ENCODE results near the gene MED13L.
A peak's percentile ranks its signal among the peaks of the same experiment; 100 is the strongest.

Gene MED13L

DNA sequence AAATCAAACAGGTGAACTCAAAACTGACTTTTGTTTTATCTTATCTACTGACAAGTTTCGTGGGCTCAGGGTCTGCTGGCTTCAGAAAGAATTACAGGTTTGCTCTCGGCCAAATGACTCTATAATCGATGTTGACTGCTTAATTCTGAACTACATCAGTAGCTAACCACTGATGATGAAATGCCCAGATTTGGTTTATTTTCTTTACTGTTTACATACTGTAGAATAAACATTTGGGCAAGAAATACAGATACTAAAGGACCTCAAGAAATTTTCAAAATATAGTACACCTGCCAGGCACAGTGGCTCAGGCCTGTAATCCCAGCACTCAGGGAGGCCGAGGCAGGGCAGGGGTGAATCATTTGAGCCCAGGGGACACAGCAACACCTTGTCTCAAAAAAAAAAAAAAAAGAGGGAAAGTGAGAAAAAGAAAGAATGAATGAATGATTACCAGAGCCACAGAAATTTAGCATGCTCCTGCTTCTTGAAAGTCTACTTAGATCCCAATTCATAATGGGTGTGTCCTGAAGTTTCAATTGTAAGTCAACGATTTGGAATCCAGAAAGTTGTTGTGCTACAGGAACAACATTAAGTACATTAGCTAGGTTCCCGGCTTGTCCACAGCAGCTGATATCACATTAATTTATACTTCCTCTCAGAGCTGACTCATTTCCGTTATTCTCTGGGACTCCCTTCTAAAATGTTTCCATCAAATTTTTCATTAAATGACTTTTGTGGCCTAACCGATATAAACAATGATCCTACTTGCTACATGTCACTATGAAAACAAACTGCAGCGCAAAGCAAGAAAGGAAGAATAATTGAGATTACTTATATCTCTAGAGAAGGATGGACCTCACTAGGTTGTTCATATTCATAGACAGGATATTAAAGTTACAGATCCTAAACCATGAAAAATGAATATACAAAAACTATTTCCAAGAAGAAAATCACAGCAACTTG is 134.3 kb downstream of the MED13L start:
- no peak overlapping the region for H3K4me3 ChIP-seq (ENCODE audit: low read length)
- TF ChIP-seq, protein P1, sequence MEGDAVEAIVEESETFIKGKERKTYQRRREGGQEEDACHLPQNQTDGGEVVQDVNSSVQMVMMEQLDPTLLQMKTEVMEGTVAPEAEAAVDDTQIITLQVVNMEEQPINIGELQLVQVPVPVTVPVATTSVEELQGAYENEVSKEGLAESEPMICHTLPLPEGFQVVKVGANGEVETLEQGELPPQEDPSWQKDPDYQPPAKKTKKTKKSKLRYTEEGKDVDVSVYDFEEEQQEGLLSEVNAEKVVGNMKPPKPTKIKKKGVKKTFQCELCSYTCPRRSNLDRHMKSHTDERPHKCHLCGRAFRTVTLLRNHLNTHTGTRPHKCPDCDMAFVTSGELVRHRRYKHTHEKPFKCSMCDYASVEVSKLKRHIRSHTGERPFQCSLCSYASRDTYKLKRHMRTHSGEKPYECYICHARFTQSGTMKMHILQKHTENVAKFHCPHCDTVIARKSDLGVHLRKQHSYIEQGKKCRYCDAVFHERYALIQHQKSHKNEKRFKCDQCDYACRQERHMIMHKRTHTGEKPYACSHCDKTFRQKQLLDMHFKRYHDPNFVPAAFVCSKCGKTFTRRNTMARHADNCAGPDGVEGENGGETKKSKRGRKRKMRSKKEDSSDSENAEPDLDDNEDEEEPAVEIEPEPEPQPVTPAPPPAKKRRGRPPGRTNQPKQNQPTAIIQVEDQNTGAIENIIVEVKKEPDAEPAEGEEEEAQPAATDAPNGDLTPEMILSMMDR (conservative IDR thresholded peaks at IDR 0.05; ENCODE audit: low read length): no peak
- DNase-seq (ENCODE audit: low read depth): peak; percentile 75

DNA sequence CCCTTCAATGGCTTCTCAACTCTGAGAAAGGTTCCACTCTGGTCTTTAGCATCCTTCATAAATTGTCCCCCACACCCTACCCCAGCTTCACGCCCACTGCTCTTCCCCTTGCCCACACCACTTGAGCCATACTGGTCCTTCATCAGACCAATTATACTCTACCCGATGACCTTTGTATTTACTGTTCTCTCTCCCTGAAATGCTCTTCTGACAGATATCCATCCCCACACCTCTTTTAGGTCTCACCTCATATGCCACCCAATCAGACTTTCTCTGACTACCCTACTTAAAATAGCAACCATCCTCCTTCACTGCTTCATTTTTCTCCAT is 135.7 kb downstream of the MED13L start:
- TF ChIP-seq, protein P1 (conservative IDR thresholded peaks at IDR 0.05; ENCODE audit: low read length): no peak
- DNase-seq (ENCODE audit: low read depth): no peak
- H3K4me3 ChIP-seq (ENCODE audit: low read length): no peak overlapping the region

DNA sequence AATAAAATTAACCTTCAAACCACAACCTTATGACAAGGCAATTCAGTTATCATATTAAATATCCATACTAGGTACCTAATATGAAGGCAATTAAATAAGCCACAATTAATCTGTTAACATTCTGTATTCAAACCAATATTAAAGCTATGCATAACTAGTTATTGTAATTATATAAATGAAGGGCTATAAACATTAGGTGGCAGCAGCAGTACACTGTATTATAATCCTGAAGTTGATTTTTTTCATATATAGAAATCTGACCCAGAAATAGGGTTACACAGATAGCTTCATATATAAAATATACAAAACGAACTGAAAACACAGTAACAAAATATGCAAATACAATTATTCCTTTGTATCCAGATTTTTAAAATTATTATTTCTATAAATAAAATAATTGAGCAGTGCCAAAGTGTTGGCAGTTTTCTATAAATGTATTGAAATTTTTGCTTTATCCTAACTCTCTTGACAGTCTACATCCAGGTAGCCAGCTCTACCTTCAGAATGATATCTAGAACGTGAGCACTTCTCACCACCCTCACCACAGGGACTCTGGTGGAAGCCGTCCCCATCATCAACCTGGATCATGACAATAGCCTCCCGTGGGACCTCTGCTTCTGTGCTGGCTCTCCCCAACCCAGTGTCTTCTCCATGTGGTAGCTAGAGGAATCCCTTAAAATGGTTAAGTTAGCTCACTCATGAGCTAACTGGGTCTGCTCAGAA is 136.2 kb downstream of the MED13L start:
- no peak for DNase-seq (ENCODE audit: low read depth)
- H3K4me3 ChIP-seq (ENCODE audit: low read length): no peak overlapping the region
- TF ChIP-seq, protein P1 (conservative IDR thresholded peaks at IDR 0.05; ENCODE audit: low read length): peak; percentile 21; the same call in 1 of the 2 replicates

DNA sequence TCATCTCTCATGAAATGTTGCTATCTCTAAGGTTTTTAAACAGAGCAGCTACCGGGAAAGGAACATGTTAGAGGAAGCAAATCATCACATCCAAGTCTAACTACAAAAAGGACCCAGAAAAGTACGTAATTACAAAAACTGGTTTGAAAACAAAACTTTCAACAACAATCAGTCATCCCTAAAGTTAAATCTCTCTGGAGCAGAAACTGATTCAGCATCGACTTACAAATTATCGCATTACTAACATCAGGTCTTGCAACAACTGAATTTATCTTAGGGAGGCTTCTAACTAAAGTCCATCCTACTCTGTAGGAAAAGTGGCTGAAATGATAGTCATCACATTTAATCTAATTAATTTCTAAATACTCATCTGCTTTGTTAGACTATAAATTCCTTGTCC is 137.0 kb downstream of the MED13L start:
- TF ChIP-seq, protein P1 (conservative IDR thresholded peaks at IDR 0.05; ENCODE audit: low read length): no peak
- no peak for DNase-seq (ENCODE audit: low read depth)
- no peak overlapping the region for H3K4me3 ChIP-seq (ENCODE audit: low read length)

DNA sequence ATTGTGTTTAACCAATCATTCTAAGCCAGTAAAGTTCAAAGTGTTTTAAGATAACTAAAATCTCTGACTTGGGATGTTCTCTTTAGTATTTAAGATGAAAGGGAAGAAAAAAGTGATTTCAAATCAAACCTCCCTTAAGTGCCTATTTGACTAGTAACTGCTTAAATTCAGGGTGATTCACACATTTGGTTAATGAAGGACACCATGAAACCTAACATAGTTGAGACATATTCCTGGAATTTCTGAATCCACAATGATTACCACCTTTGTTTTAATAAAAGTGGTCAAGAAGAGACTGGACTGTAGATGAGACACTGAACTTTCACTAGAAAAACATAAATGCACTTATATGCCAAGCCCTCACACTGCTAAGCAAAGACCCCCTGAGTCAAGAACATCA is 138.7 kb downstream of the MED13L start:
- TF ChIP-seq, protein P1 (conservative IDR thresholded peaks at IDR 0.05; ENCODE audit: low read length): no peak
- H3K4me3 ChIP-seq (ENCODE audit: low read length): no peak overlapping the region
- no peak for DNase-seq (ENCODE audit: low read depth)

DNA sequence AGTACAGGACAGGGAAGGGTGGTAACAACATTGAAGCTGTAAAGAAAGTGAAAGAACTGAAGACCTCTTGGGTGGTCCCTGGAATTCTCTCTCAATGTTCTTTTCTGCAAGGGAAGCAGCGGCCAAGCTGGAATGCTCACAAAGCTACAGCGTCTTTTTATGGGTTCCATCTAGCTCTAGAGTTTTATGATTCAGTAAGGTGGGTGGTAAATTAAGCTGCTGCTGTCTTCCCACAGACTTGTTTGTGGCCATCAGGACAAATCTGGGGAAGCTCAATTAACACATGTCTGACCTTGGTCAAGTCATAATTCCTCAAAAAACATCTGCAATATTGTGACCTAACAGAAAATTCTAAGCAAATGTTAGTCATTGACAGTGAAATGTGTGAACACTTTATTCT is 139.1 kb downstream of the MED13L start:
- DNase-seq (ENCODE audit: low read depth): peak; percentile 77
- TF ChIP-seq, protein P1 (conservative IDR thresholded peaks at IDR 0.05; ENCODE audit: low read length): no peak
- no peak overlapping the region for H3K4me3 ChIP-seq (ENCODE audit: low read length)
